ENCODE data around the gene LEP.
"Not testable (repeated sequence)": the region's sequence is repeated elsewhere in the genome, so short reads cannot be mapped to it uniquely, and the experiment has no call there.

The LEP gene

DNA sequence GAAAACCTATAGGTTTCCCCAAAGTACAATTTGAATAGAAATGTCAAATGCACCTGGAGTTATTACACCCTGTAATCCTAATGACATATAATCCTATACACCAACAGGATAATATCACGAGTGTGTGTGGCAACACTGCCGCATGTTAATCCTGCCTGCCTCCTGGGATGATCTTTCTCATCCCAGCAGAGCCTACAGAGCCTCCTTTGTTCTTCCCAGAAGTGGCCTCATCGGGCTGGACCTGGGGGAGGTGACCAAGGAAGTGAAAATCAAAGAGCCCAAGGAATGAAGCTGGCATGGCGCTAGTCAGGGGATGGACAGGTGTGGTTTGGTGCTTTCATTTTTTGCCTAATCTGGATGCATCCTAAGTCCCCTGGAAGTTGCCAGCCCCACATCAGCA is 29.5 kb upstream of the LEP start:
- DNase-seq = no peak

DNA sequence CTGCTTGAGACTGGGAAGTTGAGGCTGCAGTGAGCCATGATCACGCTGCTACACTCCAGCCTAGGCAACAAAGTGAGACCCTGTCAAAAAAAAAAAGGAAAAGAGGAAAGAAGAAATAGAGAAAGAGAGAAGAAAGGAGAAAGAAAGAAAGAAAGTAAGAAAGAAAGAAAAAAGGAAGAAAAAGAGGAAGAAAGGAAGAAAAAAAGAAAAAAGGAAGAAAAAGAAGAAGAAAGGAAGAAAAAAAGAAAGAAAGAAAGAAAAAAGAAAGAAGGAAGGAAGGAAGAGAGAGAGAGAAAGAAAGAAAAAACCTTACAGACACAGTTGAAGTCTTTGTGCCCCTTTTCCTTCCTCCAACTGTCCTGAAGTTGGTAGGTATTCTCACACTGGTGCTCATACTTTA is 26.6 kb upstream of the LEP start:
- DNase-seq = no peak

GRCh38 chr7:128215281-128215680 is 25.8 kb upstream of the LEP start:
- no peak for DNase-seq

GRCh38 chr7:128215739-128216138 is 25.3 kb upstream of the LEP start:
- DNase-seq = no peak

DNA sequence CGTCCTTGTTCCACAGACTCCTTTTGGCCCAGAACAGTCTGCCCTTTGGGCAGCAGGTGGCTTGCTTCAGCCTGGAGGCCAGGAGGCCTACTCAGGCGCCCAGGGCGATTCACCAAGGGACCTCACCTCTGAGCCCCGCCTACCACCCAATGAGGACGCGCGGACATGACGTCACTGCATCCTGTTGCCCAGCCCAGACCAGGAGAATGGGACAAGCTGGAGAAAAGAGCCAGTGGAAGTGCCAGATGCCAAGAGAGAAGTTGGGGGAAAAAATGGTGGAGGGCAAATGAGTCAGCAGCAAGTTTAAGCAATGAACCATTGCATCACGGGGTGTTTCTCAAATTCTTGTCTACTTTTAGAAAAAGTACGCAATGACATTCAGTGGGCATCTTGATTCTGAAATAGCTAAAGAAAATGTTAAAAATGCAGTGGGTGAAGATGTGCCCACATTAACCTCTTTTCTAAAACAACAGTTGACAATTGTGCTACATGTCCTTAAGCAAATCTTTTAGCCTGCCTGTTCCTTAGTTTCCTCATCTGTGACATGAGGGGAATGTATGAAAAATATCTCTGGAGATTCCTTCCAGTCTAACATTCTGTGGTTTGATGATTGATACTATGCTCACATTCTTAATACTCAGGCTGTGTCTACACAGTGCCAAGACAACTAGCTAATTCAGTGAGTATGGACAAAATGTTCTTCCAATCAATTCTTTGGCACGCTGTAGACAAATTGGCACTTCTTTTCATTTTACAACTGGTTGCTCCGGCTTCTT is 23.9 kb upstream of the LEP start:
- peak; percentile 87 to 94 (median 93) for DNase-seq

DNA sequence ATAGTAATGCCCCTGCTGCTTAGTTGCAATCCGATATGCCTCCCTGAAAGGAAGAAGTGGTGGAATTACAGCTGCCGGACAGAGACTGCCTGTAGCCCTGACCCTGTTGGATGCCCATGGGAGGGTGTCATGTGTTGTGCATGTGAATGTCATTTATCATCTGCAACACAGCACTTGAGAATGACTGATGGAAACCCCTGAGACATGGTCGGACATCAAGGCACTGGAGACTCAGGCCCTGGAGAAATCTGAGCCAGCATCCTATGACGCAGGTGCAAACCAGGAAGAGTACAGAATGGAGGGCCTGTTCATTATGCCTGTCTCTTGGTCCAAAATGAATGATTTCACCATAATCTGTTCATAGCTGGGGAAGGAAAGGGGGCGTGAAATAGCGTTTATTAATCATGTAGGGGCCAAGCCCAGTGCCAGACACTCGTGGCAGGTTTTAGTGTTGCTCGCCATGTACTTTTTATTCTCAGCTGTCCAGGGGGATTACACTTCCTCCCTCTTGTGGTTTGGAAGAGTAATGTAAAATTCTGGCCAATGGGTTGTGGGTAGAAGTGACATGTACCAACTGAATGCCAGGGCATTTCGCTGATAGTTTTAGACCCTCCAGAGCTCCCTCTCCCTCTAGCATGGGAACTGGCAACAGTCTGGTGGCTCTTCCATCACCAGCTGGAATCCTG is 23.0 kb upstream of the LEP start:
- DNase-seq = peak in 2 of 3 donors; percentile 29 to 51

DNA sequence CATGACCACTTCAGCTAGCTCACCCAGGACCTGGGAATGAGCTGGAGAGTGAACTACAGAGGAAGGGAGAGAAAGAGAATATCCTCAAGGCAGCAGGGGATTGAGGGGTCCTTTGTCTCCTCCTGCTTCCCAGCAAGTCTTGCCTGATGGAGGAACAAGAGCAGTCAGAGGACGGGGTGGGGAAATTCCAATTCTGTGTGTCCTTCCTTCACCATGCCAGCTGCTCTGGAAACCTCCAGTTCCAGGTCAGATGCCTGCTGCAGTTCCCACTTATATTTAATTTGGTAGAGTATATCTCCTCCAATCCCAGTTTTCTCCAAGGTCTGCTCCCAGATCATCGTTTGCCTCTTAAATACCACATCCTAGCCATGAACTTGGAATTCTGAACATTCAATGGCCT is 21.4 kb upstream of the LEP start:
- DNase-seq = peak; percentile 61 to 74 (median 63)

GRCh38 chr7:128221929-128222403 is 19.1 kb upstream of the LEP start:
- DNase-seq = peak in 2 of 3 donors; percentile 39 to 53

DNA sequence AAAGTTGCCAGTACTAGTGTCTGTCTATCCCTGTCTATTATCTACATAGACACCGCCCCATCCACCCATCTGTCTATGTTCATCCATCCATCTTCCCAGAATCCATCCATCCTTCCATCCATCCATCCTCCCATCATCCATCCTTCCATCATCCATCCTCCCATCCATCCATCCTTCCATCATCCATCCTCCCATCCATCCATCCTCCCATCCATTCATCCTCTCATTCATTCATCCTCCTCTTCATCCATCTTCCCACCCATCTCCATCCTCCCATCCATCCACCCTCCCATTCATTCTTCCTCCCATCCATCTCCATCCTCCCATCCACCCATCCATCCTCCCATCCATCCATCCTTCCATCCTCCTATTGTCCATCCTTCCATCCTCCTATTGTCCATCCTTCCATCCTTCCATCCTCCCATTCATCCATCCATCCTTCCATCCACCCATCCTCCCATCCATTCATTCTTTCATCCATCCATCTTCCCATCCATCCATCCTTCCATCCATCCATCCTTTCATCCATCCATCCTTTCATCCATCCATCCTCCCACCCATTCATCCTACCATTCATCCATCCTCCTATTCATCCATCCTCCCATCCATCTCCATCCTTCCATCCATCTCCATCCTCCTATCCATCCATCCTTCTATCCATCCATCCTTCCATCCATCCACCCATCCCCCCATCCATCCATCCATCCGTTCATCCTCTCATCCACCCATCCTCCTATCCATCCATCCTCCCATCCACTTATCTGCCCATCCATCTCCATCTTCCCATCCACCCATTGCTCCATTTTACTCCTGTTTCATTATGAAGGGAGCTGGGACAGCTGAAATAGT is 14.7 kb upstream of the LEP start:
- no peak for DNase-seq

DNA sequence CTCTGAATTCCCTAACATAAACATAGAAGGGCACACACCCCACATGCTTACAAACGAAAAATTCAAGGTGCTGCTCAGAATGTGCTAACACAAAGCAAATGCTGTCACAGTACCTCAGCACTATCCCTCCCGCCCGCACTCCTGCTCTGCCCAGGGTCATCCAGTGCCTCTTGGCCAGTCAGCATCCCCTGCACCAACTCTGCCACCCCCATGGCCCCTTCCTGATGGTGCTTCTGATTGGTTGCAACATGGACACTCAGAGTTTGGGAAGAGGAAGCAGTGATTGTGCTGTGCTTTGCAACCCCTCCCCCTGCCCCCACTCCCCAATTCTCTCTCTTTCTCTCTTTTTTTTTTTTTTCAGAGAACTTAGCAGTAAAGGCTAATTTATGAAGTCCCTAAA is 13.8 kb upstream of the LEP start:
- peak in 1 of 3 donors; percentile 15 for DNase-seq

DNA sequence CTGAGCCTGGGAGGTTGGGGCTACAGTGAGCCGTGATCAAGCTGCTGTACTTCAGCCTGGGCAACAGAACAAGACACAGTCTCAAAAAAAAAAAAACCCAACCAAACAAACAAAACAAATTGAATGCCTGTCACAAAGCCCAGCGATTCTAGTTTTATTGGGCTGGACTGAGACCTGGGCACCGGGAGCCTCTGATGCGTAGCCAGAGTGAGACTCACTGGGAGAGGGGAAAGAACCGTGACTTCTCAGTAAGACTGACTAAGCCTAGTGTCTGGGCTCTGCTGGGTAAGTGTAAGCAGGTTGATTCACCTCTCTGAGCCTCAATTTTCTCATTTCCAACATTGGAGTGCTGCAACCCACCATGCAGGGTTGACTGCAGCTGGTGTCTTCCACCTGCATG is 10.1 kb upstream of the LEP start:
- DNase-seq = no peak

- DNase-seq = no peak
Measured at GRCh38 chr7:128231677-128232076, 9.4 kb upstream of the LEP start.

DNA sequence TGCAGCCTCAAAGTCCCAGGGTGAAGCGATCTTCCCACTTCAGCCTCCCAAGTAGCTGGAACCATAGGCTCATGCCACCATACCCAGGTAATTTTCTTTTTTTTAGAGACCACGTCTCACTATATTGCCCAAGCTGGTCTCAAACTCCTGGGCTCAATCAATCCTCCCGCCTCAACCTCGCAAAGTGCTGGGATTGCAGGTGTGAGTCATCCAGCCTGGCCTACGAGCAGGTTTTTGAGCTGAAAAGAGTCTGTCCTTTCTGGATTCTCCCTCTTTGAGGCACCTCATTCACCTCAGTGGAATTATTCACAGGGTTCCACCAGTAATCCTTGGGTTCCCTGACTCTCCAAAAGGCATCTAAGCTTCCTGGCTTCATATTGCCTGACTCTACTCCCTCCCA is 7.6 kb upstream of the LEP start:
- DNase-seq = no peak

DNA sequence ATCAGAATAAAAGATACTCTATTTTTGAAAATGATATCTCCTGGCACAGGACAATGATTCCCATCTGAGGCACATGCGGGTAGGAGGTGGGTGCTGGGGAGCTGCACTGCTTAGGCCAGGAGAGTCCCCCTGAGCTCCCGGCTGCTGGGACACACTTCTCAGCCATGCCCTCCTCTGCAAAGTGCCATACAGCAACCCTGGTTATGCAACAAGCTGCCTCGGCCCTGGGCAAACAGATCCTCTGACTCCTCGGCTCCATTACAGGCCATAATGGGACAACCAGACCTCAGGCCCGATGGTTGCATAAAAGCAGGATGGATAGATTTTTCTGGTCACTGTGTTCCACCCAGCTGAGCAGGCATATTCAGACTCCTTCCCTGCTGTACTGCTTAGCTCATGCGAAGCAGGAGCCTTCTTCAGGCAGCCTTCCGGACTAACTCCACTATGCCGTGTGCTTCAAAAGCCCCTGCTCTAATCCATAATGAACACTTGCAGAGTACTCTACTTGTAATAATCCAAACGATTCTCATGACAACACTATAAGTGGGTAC is 6.5 kb upstream of the LEP start:
- DNase-seq = no peak

- DNase-seq = no peak
Measured at GRCh38 chr7:128235471-128235870, 5.6 kb upstream of the LEP start.

DNA sequence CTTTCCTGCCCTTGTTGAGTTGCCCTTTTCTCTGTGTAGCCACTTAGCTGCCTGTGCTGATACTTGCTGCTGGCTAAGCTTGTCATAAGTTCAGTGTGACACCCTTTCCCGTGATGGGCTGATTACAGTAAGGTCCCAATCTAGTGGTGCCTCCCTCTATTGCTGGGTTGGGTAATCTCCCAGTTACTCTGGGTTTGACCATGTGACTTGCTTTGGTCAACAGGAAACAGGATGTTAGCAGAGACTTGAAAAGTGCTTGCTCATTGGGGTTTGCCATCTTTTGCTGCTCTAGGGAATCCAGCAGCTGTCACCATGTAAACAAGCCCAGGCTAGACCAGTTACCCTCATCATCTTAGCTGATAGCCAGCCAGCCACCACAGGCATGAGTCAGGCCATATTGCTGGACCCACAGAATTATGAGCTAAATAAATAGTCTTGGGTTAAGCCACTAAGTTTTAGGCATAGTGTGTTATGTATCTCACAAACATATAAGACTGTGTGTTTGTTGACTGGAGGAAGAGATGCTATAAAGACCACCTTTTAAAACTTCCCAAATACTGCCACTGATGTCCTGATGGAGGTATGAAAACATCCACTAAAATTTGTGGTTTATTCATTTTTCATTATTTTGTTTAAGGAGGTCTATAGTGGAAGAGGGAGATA is 4.0 kb upstream of the LEP start:
- DNase-seq = peak; percentile 91 to 95 (median 94)

GRCh38 chr7:128239146-128239545 is 1.9 kb upstream of the LEP start:
- not testable (repeated sequence) for DNase-seq

DNA sequence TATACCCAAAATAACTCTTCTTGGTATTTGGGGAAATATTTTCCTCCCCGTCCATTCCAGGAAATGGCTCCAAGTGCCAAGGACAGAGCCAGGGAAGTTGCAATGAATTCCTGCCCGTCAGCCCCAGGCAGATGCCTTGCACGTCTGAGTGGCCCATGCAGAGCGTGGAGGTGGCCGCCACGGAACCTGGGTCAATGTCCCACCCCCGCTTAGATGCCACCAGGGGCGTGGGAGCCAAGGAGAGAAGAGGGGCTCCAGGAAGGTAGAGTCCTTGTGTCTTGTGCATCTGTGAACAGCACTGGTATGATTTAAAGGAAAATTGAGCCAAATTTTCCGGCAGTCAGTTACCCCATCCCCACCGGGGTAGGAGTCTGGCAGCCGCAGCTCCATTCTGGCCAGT is 1.6 kb downstream of the LEP start:
- DNase-seq = no peak

GRCh38 chr7:128243273-128243672 is 2.2 kb downstream of the LEP start:
- DNase-seq = no peak

DNA sequence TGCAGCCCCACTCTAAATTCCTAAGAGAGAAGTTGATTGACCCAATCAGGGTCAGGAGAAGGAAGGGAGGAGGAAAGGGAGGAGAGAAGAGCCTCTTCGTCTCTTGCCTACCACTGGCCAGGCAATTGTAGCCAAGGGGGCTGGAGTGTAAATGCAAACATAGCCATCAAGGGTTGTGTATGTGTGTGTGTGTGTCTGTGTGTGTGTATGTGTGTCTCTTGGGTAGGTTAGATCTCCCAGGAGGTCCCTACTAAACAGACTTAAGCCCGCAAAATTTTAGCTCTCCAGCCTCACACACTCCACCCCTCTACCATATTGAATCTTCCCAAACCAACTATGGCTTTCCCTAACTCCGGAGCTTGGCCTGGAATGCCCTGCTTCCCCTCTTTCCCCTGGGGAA is 3.8 kb downstream of the LEP start:
- no peak for DNase-seq

GRCh38 chr7:128247108-128247507 is 6.0 kb downstream of the LEP start:
- DNase-seq = no peak

- peak; percentile 63 to 78 (median 74) for DNase-seq
Measured at GRCh38 chr7:128247640-128248194, 6.6 kb downstream of the LEP start.

Measured in suppressor macrophage treated with lipopolysaccharide for 1 hour (primary cell).